HL-60 (cell line): ENCODE measurements around the gene IMPA2.

Experiments
- DNase-seq, 2 experiments: peaks; one replicate each; pipeline ENCODE4 v3.0.0-alpha.2; 2010 to 2020; ENCODE audit warnings: low read depth in 1 of 2, low spot score in 1 of 2
- H3K27ac ChIP-seq: fragments of 250-450 bp; sonication (Bioruptor Pico); replicated peaks from 2 replicates; pipeline ENCODE4 v1.5.1; 2020; ENCODE audit warnings: mild to moderate bottlenecking, moderate library complexity
- H3K27me3 ChIP-seq: fragments of 250-450 bp; sonication (Bioruptor Pico); 2 replicates; pipeline ENCODE4 v1.5.1; 2021; ENCODE audit warnings: mild to moderate bottlenecking, moderate library complexity; ENCODE audit not compliant: insufficient read depth, poor library complexity, severe bottlenecking
- H3K4me3 ChIP-seq: replicated peaks from 2 replicates; pipeline ENCODE4 v1.5.1; 2011; ENCODE audit warnings: mild to moderate bottlenecking, control low read depth, low read length; ENCODE audit not compliant: insufficient read depth
- CTCF ChIP-seq: IDR thresholded peaks from one replicate; pipeline ENCODE4 v1.5.1; 2011; ENCODE audit warnings: low read length, control low read depth, inconsistent platforms; ENCODE audit not compliant: insufficient read depth
- GABPA ChIP-seq: IDR thresholded peaks from 2 replicates; pipeline ENCODE4 v1.6.1; 2012; ENCODE audit warnings: low read depth
- POLR2AphosphoS5 ChIP-seq: IDR thresholded peaks from 2 replicates; pipeline ENCODE4 v1.6.1; 2012; ENCODE audit warnings: low read depth
- REST ChIP-seq: IDR thresholded peaks from 2 replicates; pipeline ENCODE4 v1.6.1; 2012; ENCODE audit warnings: low read depth; ENCODE audit not compliant: insufficient replicate concordance
- SPI1 ChIP-seq: IDR thresholded peaks from 2 replicates; pipeline ENCODE4 v1.6.1; 2012; ENCODE audit warnings: low read depth, mild to moderate bottlenecking, borderline replicate concordance

The IMPA2 gene

GRCh38 chr18:11989966-11990380 lies 8.7 kb downstream of the IMPA2 start:
- Histone ChIP-seq H3K27ac (no peak overlapping the region), H3K4me3 (no peak overlapping the region), H3K27me3 (no peaks in the 10 kb centered on the region)
- no peak for TF ChIP-seq POLR2AphosphoS5
- TF ChIP-seq CTCF = no peak
- TF ChIP-seq GABPA = no peak
- no peak for TF ChIP-seq SPI1
- TF ChIP-seq REST = no peak
- DNase-seq = no peak

- Histone ChIP-seq H3K4me3 (no peak overlapping the region), H3K27ac (no peak overlapping the region), H3K27me3 (no peaks in the 10 kb centered on the region)
- TF ChIP-seq GABPA (no peak), SPI1 (no peak), POLR2AphosphoS5 (no peak), CTCF (no peak), REST (no peak)
- DNase-seq = no peak
These were observed 9.2 kb downstream of the IMPA2 start for GRCh38 chr18:11990539-11990938.

- no peak for DNase-seq
- TF ChIP-seq GABPA (no peak), SPI1 (no peak), POLR2AphosphoS5 (no peak), REST (no peak), CTCF (no peak)
- Histone ChIP-seq H3K27ac (no peak overlapping the region), H3K4me3 (no peak overlapping the region), H3K27me3 (no peaks in the 10 kb centered on the region)
These were observed 9.9 kb downstream of the IMPA2 start for GRCh38 chr18:11991021-11991795.
